Fibroblast of lung (primary cell): ENCODE results near the gene ZBTB7C.

Source experiments
- EZH2 ChIP-seq: IDR thresholded peaks from 2 replicates; pipeline ENCODE4 v1.5.1; 2012; ENCODE audit warnings: low read length, control low read depth, mild to moderate bottlenecking; ENCODE audit errors: missing control alignments
- TF ChIP-seq, protein P1 (sequence below), 2 donors: IDR thresholded peaks in 1 of 2; conservative IDR thresholded peaks in 1 of 2; 1 replicate in 1 of 2; 2 replicates in 1 of 2; pipeline ENCODE4 v1.5.1; 2011 to 2012; ENCODE audit warnings: low read length in 2 of 2, control low read depth in 1 of 2, inconsistent platforms in 1 of 2, low read depth in 1 of 2, mild to moderate bottlenecking in 1 of 2

DNA sequence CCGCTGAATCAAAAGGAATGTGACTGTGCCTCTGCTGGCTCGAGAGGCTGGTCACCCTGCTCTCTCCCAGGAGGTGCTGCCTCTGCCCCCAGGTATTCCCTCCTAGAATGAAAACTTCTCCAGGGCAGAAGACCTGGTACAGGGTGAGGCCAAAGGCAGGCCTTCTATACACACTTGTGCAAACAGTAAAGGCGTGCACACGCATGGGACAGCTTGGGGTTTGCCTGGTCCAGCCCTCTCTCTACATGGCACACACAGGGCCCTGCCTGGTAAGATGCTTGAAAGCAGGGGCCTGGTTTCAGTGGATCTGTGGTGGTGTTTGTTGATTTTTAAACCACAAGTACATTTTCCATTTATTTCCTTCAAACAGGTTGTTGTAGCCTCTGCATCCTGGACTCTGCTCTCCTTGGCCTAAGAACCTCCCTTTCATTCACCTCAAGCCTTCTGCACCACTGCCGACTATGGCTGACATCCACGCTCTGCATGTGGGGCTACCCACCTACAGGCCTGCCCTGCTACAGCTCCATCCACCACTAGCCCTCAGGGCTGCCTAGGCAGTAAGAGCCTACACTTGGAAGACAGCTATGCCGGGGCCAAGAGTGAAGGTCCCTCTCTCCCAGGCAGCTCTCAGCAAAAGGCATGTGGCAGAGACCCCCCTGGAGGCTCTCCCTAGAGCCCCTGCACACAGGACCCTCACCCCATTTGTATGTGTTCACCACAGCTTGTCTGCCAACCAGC is 190.7 kb downstream of the ZBTB7C start:
- TF ChIP-seq, protein P1, sequence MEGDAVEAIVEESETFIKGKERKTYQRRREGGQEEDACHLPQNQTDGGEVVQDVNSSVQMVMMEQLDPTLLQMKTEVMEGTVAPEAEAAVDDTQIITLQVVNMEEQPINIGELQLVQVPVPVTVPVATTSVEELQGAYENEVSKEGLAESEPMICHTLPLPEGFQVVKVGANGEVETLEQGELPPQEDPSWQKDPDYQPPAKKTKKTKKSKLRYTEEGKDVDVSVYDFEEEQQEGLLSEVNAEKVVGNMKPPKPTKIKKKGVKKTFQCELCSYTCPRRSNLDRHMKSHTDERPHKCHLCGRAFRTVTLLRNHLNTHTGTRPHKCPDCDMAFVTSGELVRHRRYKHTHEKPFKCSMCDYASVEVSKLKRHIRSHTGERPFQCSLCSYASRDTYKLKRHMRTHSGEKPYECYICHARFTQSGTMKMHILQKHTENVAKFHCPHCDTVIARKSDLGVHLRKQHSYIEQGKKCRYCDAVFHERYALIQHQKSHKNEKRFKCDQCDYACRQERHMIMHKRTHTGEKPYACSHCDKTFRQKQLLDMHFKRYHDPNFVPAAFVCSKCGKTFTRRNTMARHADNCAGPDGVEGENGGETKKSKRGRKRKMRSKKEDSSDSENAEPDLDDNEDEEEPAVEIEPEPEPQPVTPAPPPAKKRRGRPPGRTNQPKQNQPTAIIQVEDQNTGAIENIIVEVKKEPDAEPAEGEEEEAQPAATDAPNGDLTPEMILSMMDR (conservative IDR thresholded peaks at IDR 0.05 in 1 of 2, IDR thresholded peaks at IDR 0.05 in 1 of 2; ENCODE audit: low read depth in 1 of 2, low read length in 2 of 2), result no peak
- no peak for TF ChIP-seq EZH2
